Measurements from ENCODE around the gene HNRNPR. TPM values are rescaled to one million over a fixed set of nuclear protein-coding genes. Genes with fewer than 3 reads are reported as not detected.

The HNRNPR gene
- total and polyA plus RNA-seq, 2 of the 8 experiments (the other 6 are each of a cell fraction or from before 2014, with no cell fraction given), result 110 to 214 TPM

- TF ChIP-seq CHD7 (IDR thresholded peaks at IDR 0.05; ENCODE audit: insufficient replicate concordance, low read length), result no peak
- no peak for TF ChIP-seq CTBP2 (IDR thresholded peaks at IDR 0.05; ENCODE audit: borderline replicate concordance, insufficient read depth, insufficient read length, low read length)
- TF ChIP-seq CBX8 (IDR thresholded peaks at IDR 0.05; ENCODE audit: borderline replicate concordance, low read depth, low read length), result no peak
- no peak for TF ChIP-seq CREB1 (IDR thresholded peaks at IDR 0.05)
- TF ChIP-seq EGR1 (IDR thresholded peaks at IDR 0.05; ENCODE audit: borderline replicate concordance, low read depth, low read length), result no peak
- no peak for TF ChIP-seq KDM1A (IDR thresholded peaks at IDR 0.05; ENCODE audit: borderline replicate concordance, low read length)
- no peak for TF ChIP-seq NRF1 (IDR thresholded peaks at IDR 0.05; ENCODE audit: low read depth, low read length)
- TF ChIP-seq BCL11A (IDR thresholded peaks at IDR 0.05; ENCODE audit: low read depth in 2 of 2, low read length in 2 of 2), result no peak
- TF ChIP-seq BACH1 (IDR thresholded peaks at IDR 0.05; ENCODE audit: low read length), result no peak
- no peak for TF ChIP-seq EZH2 (IDR thresholded peaks at IDR 0.05; ENCODE audit: low read depth, low read length, severe bottlenecking)
- TF ChIP-seq JUN (IDR thresholded peaks at IDR 0.05; ENCODE audit: low read depth, low read length), result no peak
These were observed 47.2 kb downstream of the HNRNPR start (continued) for GRCh38 chr1:23296931-23297330.
